ENCODE results near the gene DNAH7. TPM values are rescaled to one million over a fixed set of nuclear protein-coding genes. Genes with fewer than 3 reads are reported as not detected.

The DNAH7 gene
- total and polyA plus RNA-seq, 2 of the 4 experiments (the other 2 are of a cell fraction), result 0.22 to 0.36 TPM

DNA sequence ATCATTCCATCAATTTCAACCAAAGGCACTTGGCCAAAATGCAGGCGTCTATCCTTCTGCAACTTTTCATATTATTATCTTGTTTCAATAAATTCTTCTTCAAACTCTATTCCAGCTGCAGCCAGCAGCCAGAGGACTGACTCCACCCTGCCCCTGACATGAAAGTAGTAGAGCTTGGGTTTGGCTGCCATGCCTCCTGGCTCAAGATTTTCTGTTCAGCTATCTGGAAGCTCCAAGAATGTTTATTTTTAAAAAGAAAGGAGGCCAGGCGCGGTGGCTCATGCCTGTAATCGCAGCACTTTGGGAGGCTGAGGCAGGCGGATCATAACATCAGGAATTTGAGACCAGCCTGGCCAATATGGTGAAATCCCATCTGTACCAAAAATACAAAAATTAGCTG lies 4.9 kb downstream of the DNAH7 start:
- Histone ChIP-seq H2BK20ac (ENCODE audit: low read depth, low read length) (no peak overlapping the region), H4K5ac (ENCODE audit: low read depth, low read length) (no peak overlapping the region), H3K27me3 (ENCODE audit: control insufficient read depth, insufficient read depth, low read length) (no peaks in the 10 kb centered on the region), H3K18ac (ENCODE audit: low read depth, low read length) (no peak overlapping the region), H2BK15ac (ENCODE audit: low read depth, low read length) (no peak overlapping the region), H2AFZ (replicated peaks; ENCODE audit: low read length, poor library complexity) (no peak overlapping the region), H3K9me1 (ENCODE audit: insufficient read depth, low read length) (no peaks in the 10 kb centered on the region), H3K4me2 (ENCODE audit: low read depth, low read length) (no peak overlapping the region), H2AK9ac (replicated peaks; ENCODE audit: low read depth, low read length, poor library complexity) (no peak overlapping the region), H3K27ac (ENCODE audit: insufficient read depth, low read length) (no peak overlapping the region), H3K4ac (ENCODE audit: low read depth, low read length) (no peak overlapping the region), H2BK120ac (ENCODE audit: low read depth, low read length) (no peak overlapping the region), H3K9me3 (ENCODE audit: control insufficient read depth, insufficient read depth, low read length) (no peaks in the 10 kb centered on the region), H4K20me1 (ENCODE audit: insufficient read depth, low read length) (no peaks in the 10 kb centered on the region), H2AK5ac (ENCODE audit: low read depth, low read length) (no peak overlapping the region), H3K4me3 (ENCODE audit: insufficient read depth, low read depth, low read length) (no peak overlapping the region), H3K36me3 (ENCODE audit: control insufficient read depth, insufficient read depth, low read length) (no peaks in the 10 kb centered on the region), H2BK5ac (ENCODE audit: low read depth, low read length, poor library complexity, severe bottlenecking) (no peak overlapping the region), H4K91ac (ENCODE audit: insufficient read depth, low read depth, low read length) (no peak overlapping the region), H3K9ac (ENCODE audit: low read depth, low read length) (no peak overlapping the region), H3K23ac (ENCODE audit: low read depth, low read length) (no peak overlapping the region), H3K14ac (replicated peaks; ENCODE audit: low read depth, low read length) (no peak overlapping the region), H3K4me1 (ENCODE audit: control insufficient read depth, insufficient read depth, low read length) (no peaks in the 10 kb centered on the region), H4K8ac (ENCODE audit: low read depth in 2 of 2, low read length in 2 of 2) (no peak overlapping the region), H3K79me1 (ENCODE audit: low read depth in 1 of 2, low read length in 2 of 2) (no peaks in the 10 kb centered on the region), H3K56ac (ENCODE audit: extremely low read depth, insufficient read depth, low read length) (no peak overlapping the region)
- ChIA-PET POLR2A (ENCODE audit: unreplicated experiment) (no interaction called here), CTCF (no interaction called here)
- no peak for TF ChIP-seq FOS (IDR thresholded peaks at IDR 0.05; ENCODE audit: low read depth, low read length)
- TF ChIP-seq CHD1 (IDR thresholded peaks at IDR 0.05; ENCODE audit: low read depth, low read length), result no peak
- TF ChIP-seq, protein P1, sequence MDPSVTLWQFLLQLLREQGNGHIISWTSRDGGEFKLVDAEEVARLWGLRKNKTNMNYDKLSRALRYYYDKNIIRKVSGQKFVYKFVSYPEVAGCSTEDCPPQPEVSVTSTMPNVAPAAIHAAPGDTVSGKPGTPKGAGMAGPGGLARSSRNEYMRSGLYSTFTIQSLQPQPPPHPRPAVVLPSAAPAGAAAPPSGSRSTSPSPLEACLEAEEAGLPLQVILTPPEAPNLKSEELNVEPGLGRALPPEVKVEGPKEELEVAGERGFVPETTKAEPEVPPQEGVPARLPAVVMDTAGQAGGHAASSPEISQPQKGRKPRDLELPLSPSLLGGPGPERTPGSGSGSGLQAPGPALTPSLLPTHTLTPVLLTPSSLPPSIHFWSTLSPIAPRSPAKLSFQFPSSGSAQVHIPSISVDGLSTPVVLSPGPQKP (IDR thresholded peaks at IDR 0.05; ENCODE audit: borderline replicate concordance, low read depth, low read length), result no peak
- no peak for TF ChIP-seq POLR2A (IDR thresholded peaks at IDR 0.05; ENCODE audit: low read depth, low read length)
- TF ChIP-seq, protein P2, sequence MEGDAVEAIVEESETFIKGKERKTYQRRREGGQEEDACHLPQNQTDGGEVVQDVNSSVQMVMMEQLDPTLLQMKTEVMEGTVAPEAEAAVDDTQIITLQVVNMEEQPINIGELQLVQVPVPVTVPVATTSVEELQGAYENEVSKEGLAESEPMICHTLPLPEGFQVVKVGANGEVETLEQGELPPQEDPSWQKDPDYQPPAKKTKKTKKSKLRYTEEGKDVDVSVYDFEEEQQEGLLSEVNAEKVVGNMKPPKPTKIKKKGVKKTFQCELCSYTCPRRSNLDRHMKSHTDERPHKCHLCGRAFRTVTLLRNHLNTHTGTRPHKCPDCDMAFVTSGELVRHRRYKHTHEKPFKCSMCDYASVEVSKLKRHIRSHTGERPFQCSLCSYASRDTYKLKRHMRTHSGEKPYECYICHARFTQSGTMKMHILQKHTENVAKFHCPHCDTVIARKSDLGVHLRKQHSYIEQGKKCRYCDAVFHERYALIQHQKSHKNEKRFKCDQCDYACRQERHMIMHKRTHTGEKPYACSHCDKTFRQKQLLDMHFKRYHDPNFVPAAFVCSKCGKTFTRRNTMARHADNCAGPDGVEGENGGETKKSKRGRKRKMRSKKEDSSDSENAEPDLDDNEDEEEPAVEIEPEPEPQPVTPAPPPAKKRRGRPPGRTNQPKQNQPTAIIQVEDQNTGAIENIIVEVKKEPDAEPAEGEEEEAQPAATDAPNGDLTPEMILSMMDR (conservative IDR thresholded peaks at IDR 0.05; ENCODE audit: low read depth, low read length), result no peak
- TF ChIP-seq MAFK (IDR thresholded peaks at IDR 0.05; ENCODE audit: low read depth, low read length), result no peak
- no peak for TF ChIP-seq RFX5 (IDR thresholded peaks at IDR 0.05; ENCODE audit: low read depth, low read length)
- no peak for TF ChIP-seq BHLHE40 (IDR thresholded peaks at IDR 0.05; ENCODE audit: low read depth, low read length)
- TF ChIP-seq NFE2L2 (IDR thresholded peaks at IDR 0.05; ENCODE audit: low read depth, low read length), result no peak
- TF ChIP-seq MAZ (IDR thresholded peaks at IDR 0.05; ENCODE audit: borderline replicate concordance, low read depth, low read length), result no peak
- TF ChIP-seq CEBPB (IDR thresholded peaks at IDR 0.05; ENCODE audit: low read depth, low read length), result no peak
- no peak for TF ChIP-seq SMC3 (IDR thresholded peaks at IDR 0.05; ENCODE audit: low read depth, low read length)
- no peak for TF ChIP-seq MXI1 (IDR thresholded peaks at IDR 0.05; ENCODE audit: borderline replicate concordance, low read depth, low read length)
- TF ChIP-seq RAD21 (IDR thresholded peaks at IDR 0.05; ENCODE audit: low read length), result no peak
- no peak for TF ChIP-seq RCOR1 (IDR thresholded peaks at IDR 0.05; ENCODE audit: insufficient replicate concordance, low read length)
- TF ChIP-seq, protein P3, sequence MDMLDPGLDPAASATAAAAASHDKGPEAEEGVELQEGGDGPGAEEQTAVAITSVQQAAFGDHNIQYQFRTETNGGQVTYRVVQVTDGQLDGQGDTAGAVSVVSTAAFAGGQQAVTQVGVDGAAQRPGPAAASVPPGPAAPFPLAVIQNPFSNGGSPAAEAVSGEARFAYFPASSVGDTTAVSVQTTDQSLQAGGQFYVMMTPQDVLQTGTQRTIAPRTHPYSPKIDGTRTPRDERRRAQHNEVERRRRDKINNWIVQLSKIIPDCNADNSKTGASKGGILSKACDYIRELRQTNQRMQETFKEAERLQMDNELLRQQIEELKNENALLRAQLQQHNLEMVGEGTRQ (IDR thresholded peaks at IDR 0.05; ENCODE audit: low read depth, low read length), result no peak
- DNase-seq, result no peak
- in situ Hi-C loops (cut with MboI; ENCODE audit: low sequenced_read_pairs), result loop anchor here (25.0 kb wide), 1 partner anchor 551 kb away; no protein-coding TSS in a partner anchor
- dilution Hi-C loops (cut with HindIII; ENCODE audit: low sequenced_read_pairs, unreplicated experiment), result no loop called here
- intact Hi-C loops (cut with micrococcal nuclease), result loop anchor here (10.0 kb wide), 1 partner anchor 119 kb away; no protein-coding TSS in a partner anchor
- no TSS peak for BruUV-seq (replicated peaks)
- no CpG with 5 or more reads among the region's 5 CpGs for WGBS, 2 experiments (ENCODE audit: extremely low coverage in 2 of 2, insufficient read length in 1 of 2)
- no peak for ATAC-seq (ENCODE audit: low read depth)

Measured in IMR-90 (cell line).